Esophagus squamous epithelium (tissue), 4 donors: Measurements from ENCODE around the gene FNDC3A.

ENCODE experiments used
- CTCF ChIP-seq, 6 experiments: fragments of 450-650 bp in 4 of 6; fragments of 200-600 bp in 2 of 6; sonication (generic) in 2 of 6; IDR thresholded peaks; one replicate each; pipeline ENCODE4 v1.5.1; 2016 to 2019; ENCODE audit warnings: antibody characterized with exemption in 6 of 6, mild to moderate bottlenecking in 4 of 6, moderate library complexity in 4 of 6
- POLR2A ChIP-seq, 4 donors: fragments of 450-650 bp; IDR thresholded peaks; one replicate each; pipeline ENCODE4 v1.6.1; 2017; ENCODE audit warnings: antibody characterized with exemption in 4 of 4, mild to moderate bottlenecking in 4 of 4, moderate library complexity in 3 of 4

GRCh38 chr13:49190901-49191300, 215.2 kb downstream of the FNDC3A start:
- TF ChIP-seq CTCF (IDR thresholded peaks at IDR 0.05): no peak
- TF ChIP-seq POLR2A (IDR thresholded peaks at IDR 0.05): no peak
